ENCODE measurements around the gene ZDHHC21.
A peak's percentile ranks its signal among the peaks of the same experiment; 100 is the strongest.
"Not testable (repeated sequence)": the region's sequence is repeated elsewhere in the genome, so short reads cannot be mapped to it uniquely, and the experiment has no call there.

ZDHHC21 gene

GRCh38 chr9:14693251-14693861 is at the start of gene ZDHHC21:
TSS of gene ZDHHC21 (minus strand) at chr9:14693432. CDS start at chr9:14674340, 19,092 bp downstream.
- DNase-seq, result peak; percentile 79

- no peak for DNase-seq
Measured at GRCh38 chr9:14741369-14741768, 48.1 kb upstream of the ZDHHC21 start.

GRCh38 chr9:14733133-14733532 is 39.9 kb upstream of the ZDHHC21 start:
- DNase-seq, result no peak

GRCh38 chr9:14731294-14731981 is 38.2 kb upstream of the ZDHHC21 start:
- DNase-seq, result no peak

GRCh38 chr9:14730461-14730898 is 37.2 kb upstream of the ZDHHC21 start:
- no peak for DNase-seq

- no peak for DNase-seq
Measured at GRCh38 chr9:14723301-14723700, 30.1 kb upstream of the ZDHHC21 start.

- DNase-seq, result no peak
Measured at GRCh38 chr9:14722391-14723035, 29.3 kb upstream of the ZDHHC21 start, which contains the start of gene CER1. TSS of gene CER1 (minus strand) at chr9:14722733. CDS start at chr9:14722672, 61 bp downstream.

- no peak for DNase-seq
Measured at GRCh38 chr9:14719231-14719923, 26.1 kb upstream of the ZDHHC21 start.

GRCh38 chr9:14715102-14715501 is 21.9 kb upstream of the ZDHHC21 start:
- no peak for DNase-seq

- DNase-seq, result no peak
Measured at GRCh38 chr9:14713187-14713767, 20.0 kb upstream of the ZDHHC21 start.

GRCh38 chr9:14710804-14711203 is 17.6 kb upstream of the ZDHHC21 start:
- DNase-seq, result no peak

- no peak for DNase-seq
Measured at GRCh38 chr9:14706530-14707140, 13.4 kb upstream of the ZDHHC21 start.

- no peak for DNase-seq
Measured at GRCh38 chr9:14705079-14705478, 11.8 kb upstream of the ZDHHC21 start.

- no peak for DNase-seq
Measured at GRCh38 chr9:14704281-14704680, 11.0 kb upstream of the ZDHHC21 start.

GRCh38 chr9:14702200-14702720 is 9.0 kb upstream of the ZDHHC21 start:
- DNase-seq, result no peak

- no peak for DNase-seq
Measured at GRCh38 chr9:14692470-14693250, 572 bp downstream of the ZDHHC21 start.

GRCh38 chr9:14690948-14691730 is 2.1 kb downstream of the ZDHHC21 start:
- no peak for DNase-seq

GRCh38 chr9:14687042-14687719 is 6.1 kb downstream of the ZDHHC21 start:
- no peak for DNase-seq

- DNase-seq, result no peak
Measured at GRCh38 chr9:14686168-14686567, 7.1 kb downstream of the ZDHHC21 start.

GRCh38 chr9:14682616-14683015 is 10.6 kb downstream of the ZDHHC21 start:
- not testable (repeated sequence) for DNase-seq
